NK-92 (cell line): ENCODE measurements around the gene MFAP3L.

Experiments used
- DNase-seq: peaks from one replicate; lab custom pipeline; 2025; ENCODE audit not compliant: unreplicated experiment; lab: John Stamatoyannopoulos, UW

Gene MFAP3L

GRCh38 chr4:169988252-169988651 is 37.9 kb downstream of the MFAP3L start:
- no peak for DNase-seq

DNA sequence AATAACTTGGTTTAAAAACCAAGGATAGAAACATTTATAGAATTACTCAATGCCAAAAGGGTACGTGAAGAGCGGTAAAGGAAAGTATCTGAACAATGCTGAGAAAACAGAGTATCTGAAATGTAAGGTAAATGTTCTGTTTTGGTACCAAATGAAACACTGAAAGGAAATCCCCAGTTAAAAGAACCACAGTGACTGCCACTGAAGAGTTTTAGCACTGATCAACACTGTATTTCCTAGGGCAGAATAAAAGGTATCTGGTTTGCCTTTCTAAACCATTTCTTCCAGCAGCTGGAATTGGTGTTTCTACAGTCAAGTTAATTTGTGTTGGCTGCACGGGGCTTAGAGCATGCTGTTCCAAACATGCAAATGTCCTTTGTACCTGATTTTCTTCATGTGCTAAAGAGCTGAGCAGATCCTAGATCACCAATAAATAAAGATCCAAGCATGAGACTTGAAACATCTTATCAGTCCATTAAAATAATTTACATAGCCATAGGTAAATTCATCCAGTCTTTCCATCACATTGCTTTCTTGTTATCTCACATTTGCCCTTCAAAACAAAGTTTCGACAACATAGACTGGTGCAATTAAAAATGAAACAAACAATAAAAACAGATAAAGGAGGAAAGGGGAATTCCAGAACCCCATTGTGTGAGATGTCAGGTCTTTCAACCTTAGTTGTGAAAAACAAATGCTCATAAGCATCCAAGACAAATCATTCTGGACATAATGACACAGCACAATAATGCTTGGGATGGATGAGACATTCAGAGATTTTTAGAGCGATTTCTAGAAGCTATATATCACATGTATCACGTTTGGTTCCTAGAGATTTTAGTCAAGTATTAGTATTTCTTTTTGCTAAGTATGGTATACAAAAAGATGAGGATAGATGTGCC is 38.6 kb downstream of the MFAP3L start:
- no peak for DNase-seq

- DNase-seq, result no peak
These were observed 39.8 kb downstream of the MFAP3L start for GRCh38 chr4:169986369-169986768.

- no peak for DNase-seq
These were observed 40.3 kb downstream of the MFAP3L start for GRCh38 chr4:169985881-169986280.

DNA sequence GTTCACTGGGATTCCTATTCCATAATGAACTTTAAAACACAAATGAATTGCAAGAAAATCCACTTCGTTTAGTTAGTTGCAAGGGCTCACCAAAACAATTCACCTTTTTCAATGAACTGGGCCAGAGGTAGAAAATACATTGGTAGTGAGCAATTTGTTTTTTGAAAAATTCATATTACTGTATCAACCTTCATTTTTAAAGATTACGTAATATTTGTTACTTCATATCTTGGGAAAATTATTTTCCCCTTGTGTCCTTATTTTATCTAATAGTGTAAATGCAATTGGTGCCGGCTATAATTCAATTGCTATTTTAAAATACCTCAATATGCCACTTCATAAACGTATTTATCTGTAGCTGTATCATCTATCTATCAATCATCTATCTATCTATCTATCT is 41.5 kb downstream of the MFAP3L start:
- no peak for DNase-seq

DNA sequence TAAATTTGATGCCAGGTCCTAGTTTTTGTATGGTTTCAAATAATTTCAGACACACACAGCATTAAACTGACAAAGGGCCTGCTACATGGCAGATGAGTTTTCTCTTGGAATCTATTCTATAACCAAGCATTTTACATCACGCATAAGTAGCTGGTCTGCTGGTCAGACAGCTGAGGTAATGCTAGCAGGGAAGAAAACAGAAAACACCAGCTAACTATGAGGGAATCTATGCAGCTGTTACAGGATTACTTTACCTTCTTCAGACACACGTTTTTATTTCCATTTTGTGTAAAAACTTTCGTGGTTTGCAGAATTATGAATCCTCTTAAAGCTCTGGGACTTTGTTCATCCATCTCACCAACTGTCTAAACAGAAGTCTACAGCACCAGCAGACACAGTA is 42.0 kb downstream of the MFAP3L start:
- no peak for DNase-seq

DNA sequence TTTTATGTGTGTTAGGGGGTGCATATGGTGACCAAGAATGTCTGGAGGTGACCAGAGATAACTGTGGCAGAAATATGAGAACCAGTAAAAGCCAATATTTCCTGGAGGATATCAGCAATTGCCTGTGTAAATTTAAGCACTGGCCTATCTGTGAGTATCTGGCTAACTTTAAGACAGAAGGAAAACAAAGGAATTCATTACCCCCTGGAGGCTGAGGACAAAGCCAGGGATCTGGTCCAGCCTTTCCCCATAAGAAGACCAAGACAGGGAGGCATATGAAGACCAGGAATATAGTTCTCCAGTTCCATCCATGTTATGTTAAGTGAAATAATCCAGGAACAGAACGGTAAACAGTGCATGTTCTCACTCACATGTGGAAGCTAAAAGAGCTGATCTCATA is 49.2 kb downstream of the MFAP3L start:
- DNase-seq, result no peak

DNA sequence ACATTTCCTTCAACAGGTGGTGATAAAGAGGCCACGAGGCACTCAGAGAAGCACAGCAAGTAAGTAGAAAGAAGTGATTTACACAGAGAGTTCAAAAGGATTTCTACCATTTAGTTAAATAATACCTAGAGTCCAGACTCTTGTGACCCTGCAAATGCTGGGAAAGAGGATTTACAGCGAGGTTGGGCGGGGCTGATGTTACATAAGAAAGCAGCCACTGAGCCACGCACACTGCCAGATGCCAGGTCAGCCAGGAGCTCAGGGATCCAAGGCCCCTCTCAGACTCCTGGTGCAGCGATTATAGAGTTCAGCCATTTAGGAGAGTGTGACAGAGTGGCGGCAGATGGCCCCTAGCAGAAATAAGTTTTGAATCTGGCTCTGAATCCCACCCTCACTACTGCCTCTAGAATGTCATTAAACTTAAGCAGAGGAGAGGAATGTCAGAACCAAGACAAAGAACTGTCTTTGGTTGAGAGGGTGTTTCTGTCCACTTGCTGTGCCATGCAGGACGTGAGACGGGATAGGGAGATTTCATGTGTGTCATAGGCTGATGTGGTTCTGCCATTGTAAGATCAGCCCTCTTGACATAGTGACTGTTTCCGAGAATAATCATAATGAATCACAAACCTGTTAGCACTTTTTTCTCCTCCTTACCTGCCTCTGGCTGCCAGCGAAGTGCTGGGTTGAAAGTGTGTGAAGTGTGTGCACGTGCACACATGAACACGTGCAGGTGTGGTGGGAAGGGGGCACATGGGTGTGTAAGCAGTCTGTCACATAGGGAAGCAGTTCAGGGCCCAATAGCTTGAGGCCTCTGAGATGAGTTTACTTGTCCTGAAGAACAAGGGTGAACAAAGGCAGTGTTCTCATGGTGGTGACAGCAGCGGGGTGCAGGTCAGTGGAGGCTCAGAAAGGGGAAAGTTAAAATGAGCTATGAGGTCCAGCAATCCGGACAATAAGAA is 50.1 kb downstream of the MFAP3L start:
- no peak for DNase-seq

GRCh38 chr4:169975131-169975837 is 50.9 kb downstream of the MFAP3L start:
- DNase-seq, result no peak

GRCh38 chr4:169971456-169972015 is 54.7 kb downstream of the MFAP3L start:
- DNase-seq, result no peak

- no peak for DNase-seq
These were observed 57.2 kb downstream of the MFAP3L start for GRCh38 chr4:169968999-169969398.

- DNase-seq, result no peak
These were observed 62.2 kb downstream of the MFAP3L start for GRCh38 chr4:169963998-169964397.

DNA sequence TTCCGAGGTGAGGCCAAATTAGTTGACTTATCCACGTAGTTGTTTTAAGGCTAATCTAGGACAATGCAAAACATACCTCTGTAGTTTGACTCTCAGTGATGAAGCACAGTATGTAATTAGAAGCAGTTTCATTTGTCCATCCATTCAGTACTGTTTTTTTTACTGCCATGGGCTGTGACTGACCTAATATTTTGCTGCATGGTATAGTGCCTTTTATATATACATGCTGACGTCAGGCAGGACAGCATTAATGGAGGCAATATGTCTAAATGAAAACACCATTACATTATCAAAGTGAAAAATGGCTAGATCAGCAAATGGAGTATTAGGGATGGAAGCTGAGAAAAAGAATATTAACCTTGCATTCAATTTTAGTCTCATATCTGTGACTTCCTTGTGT is 66.9 kb downstream of the MFAP3L start:
- DNase-seq, result no peak

- no peak for DNase-seq
These were observed 67.6 kb downstream of the MFAP3L start for GRCh38 chr4:169958629-169959028.

DNA sequence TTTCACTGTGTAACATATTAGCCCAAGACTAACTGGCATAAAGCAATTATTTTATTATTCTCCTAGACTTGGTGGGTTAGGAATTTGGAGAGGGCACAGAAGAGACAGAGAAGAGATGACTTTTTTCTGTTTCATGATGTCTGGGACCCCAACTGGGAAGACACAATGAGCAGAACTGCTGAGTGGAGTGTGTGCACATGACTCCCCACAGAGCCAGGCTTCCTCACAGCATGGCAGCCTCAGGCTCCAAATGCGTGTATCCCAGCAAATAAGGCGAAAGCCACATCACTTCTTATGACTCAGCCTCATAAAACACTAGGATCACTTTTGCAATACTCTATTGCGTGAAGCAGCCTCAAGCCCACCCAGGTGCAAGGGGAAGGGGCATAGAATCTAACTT is 68.4 kb downstream of the MFAP3L start:
- DNase-seq, result no peak

DNA sequence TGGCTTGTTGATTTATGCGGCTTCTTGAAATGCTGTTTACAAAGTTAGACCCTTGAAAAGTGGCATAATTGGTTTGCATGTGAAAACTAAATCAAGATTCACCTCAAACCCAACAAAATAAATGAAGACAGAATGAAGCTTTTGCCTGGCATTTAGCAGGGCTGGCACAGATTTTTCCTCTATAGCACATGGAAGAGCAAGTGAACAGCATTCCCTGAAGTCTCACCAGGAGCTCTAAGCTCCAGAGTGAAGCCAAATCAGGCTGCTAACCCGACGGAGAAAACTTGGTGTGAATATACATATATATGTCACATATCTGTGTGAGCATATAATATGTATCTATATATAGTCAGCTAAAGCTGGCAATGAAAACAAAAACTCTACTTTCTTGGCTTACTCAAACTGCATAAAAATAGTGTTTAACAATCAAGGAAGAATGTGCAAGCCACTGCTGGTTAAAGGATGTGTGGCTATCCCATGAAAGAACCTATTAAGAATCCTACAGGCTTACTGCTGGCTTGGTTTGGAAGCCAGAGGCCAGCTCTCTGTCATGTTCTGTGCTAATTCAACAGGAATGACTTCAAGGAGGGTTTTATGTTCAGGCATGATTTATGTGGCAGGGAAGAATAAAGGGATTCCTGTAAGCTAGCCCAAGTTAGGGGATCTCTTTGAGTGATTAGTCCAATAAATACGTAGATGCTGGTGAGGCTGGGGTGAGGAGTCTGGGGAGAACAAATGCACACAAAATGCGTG is 69.9 kb downstream of the MFAP3L start:
- DNase-seq, result no peak

- no peak for DNase-seq
These were observed 70.7 kb downstream of the MFAP3L start for GRCh38 chr4:169955521-169955920.

DNA sequence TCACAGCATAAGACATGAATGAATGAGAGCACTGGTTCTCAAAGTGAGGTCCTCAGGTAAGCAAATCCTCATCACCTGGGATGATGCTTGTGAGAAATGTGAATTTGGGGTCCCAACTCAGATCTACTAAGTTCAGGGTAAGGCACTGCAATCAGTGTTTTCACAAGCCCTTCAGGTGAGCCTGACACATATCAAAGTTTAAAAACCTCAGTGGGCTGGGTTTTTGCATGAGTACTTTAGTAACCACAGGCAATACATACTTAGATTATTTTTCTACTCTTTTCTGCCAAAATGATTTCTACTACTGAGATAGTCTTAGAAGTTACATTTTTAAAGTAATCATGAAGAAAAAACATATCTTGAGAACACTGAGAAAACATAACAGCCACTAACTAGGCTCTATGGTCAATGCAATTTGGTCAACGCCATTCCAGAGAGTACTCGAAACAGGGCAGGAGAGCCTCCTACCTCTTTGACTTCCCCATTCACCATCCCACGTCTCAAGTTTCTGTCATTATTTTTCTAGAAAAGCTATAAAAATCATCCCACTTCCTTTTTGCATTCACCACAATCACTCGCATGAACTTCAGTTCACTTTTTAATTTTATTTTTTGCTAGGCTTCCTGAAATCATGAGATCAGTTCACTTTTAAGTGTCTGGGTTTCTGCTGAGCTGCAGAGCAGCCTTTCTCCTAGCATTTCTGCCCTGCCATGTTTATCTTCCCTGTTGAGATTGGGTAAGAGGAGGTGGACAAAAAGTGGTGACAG is 73.8 kb downstream of the MFAP3L start:
- no peak for DNase-seq

GRCh38 chr4:169948271-169948670 is 77.9 kb downstream of the MFAP3L start:
- no peak for DNase-seq
